ENCODE measurements around the gene FXYD5.

Gene FXYD5

DNA sequence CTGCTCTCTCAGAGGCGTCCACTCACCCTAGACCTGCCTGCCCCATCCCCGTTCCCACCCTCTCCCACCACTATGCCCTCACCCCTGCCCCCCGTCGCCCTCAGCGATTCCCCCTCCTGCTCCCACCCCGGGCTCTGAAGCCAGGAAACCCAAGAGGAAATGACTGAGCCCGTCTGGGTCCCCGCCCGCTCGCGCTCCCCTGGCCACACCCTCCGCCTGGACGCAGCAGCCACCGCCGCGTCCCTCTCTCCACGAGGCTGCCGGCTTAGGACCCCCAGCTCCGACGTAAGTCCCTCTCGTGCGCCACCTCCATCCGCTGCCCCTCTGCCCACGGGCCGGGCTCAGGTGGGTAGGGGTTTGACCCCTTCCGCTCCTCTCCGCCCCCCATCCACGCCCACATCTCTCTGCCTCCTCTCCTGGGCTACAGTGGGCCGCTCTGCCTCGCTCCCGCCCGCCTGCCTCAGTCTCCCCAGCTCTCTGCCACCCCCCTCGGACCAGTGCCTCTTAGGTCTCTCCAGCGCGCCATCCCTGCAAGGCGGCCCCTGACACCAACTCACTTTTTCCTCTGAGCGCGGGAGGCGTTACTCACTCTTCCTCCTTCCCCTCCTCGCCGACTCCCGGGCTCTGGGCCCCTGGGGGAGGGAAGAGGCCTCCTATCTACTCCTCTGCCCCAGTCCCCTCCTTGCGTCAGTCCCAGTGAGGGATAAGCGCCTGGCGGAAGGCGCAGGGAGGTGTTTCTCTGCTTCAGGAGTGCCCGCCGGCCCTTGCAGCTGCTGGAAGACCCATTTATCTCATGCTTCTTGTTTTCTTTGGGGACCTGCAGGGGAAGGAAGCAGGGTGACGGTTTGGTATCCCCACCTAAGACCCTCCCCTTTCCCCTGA, at the start of gene FXYD5:
Gene FXYD5 (plus strand): TSS at position 211 of the 882 bp plus-strand sequence. CDS start 816 bp downstream, outside the sequence.
- peak; percentile 71 for DNase-seq (ENCODE audit: low read depth)

DNA sequence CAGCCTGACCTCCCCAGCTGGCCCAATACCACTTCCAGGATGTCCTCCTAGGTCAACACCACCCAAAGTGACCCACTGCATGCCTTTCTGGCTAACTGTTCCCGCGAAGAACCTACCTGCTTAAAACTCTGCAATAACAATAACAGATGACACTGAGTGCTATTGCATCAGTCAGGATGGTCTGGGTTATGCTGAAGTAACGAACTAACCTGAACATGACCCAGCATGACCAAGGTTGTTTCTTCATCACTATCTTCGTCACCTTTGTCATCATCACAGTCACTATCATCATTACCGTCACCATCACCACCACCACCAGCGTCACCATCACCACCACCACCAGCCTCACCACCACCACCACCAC, 49.5 kb upstream of the FXYD5 start:
- DNase-seq (ENCODE audit: low read depth), result no peak

DNA sequence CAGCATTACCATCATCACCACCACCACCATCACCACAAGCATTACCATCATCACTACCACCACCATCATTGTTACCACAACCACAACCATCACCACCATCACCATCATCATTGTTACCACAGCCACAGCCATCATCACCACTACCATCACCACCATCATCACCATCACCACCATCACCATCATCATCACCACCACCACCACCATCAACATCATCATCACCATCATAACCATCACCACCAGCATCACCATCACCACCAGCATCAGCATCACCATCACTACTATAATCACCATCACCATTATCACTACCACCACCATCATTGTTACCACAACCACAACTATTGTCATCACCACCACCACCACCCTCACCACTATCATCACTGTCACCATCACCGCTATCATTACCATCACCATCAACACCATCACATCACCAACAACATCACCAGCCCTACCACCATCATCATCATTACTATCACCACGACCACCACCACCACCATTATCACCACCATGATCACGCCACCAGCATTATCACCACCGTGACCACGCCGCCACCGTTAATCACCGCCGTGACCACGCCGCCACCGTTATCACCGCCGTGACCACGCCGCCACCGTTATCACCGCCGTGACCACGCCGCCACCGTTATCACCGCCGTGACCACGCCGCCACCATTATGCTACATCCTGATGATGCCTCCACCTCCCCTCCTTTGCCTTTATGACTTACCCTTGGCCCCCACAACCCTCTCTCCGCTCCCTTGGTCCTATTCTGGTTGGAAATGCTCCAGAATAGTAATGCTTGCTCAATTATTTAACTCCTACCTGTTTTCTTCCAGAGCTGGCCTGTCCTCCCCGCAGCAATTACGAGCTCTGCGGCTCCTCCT, 48.9 kb upstream of the FXYD5 start:
- no peak for DNase-seq (ENCODE audit: low read depth)

DNA sequence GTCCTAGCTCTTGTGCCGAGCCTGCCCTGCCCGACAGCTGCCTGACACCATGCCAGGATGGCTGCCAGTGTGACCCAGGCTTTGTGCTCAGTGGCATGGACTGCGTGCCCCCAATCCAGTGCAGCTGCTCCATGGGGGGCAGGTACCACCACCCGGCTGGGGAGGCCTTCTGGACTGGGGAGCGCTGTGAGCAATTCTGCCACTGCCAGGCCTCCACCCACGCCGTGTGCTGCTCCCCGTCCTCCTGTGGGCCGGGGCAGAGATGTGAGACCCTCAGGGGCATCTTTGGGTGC, 48.3 kb upstream of the FXYD5 start:
- no peak for DNase-seq (ENCODE audit: low read depth)

- DNase-seq (ENCODE audit: low read depth), result no peak
These were observed 47.5 kb upstream of the FXYD5 start for GRCh38 chr19:35106898-35107541.

GRCh38 chr19:35107545-35107944, 47.0 kb upstream of the FXYD5 start:
- DNase-seq (ENCODE audit: low read depth), result no peak

DNA sequence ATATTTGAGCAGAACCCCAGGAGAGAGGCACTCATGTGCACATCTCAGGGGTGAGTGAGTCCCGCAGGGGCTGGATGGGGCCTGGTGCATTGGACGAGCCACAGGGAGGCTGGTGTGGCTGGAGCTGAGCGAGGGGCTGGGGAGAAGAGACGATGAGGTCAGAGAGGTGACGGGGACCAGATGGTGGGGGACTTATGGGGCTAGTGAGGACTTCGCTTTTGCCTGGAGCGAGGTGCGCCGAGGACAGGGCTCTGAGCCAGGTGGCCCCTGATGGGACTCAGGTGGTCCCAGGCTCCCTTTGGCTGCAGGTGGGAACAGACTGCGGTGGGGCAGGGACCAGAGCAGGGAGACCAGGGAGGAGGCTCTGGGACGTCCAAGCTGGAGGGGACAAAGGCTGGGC, 45.8 kb upstream of the FXYD5 start:
- no peak for DNase-seq (ENCODE audit: low read depth)

GRCh38 chr19:35109395-35110112, 45.0 kb upstream of the FXYD5 start:
- DNase-seq (ENCODE audit: low read depth), result no peak

GRCh38 chr19:35110974-35111373, 43.6 kb upstream of the FXYD5 start:
- no peak for DNase-seq (ENCODE audit: low read depth)

DNA sequence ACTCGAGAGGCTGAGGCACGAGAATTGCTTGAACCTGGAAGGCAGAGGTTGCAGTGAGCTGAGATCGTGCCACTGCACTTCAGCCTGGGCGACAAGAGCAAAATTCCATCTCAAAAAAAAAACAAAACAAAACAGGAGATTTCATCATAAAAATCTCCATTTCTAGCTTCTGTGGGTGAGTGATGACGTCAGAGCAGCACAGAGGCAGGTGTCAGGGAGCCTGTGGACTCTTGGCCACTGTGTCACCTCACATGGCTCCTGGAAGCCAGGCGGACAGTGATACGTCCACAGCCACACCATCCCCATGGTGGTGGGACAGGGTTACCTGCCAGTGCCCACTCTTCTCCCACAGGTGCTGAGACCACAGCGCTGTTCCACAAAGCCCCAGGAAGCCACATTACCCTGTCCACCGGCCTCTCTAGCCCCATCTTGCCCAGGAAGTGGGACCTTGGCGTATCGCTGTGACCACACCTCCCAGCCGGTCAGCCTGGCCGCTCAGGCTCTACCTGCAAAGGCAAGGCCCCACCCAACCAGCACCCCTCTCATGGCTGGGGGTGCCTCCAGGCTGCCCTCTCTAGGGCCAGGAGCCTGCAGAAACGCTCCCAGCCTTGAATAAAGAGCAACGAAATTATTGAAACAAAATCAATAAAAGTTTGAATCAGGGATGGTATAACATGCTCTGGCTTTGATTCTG, 41.4 kb upstream of the FXYD5 start:
- no peak for DNase-seq (ENCODE audit: low read depth)

DNA sequence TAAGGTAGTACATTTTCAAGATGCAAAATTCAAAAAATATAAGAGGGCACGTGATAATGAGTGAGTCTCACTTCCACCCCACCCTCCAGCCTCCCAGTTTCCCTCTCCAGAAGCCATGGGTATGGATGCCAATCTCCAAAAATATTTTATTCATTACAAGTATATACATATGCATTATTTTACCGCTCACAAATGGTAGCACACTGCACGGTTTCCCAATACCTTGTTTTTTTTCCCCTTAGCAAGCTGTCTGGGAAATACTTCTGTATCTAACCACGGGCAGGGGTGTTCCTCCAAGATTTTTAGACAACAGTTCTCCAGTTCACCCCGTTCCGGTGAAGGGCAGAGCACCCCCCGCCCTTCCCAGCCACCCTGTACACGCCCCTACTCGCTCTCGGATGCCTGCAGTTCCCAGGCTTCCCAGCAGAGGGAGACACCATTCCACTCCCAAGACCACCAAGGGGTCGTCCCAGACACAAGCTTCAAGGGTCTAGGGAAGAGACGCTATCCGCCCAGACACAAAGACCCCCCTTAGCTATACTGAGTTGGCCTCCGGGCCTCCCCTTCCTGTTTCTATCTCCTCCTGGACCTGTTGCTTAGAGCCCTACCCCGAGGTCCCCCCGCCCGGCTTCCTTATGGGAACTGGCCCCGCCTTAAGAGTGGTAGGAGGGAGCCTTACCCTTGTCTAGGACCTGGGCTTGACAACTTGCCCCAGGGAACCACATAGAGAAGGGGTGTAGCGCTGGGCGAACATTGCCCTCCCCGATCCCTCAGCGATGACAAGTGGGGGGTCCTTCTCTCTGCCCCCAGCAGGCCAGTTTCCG, 40.0 kb upstream of the FXYD5 start:
- peak; percentile 54 for DNase-seq (ENCODE audit: low read depth)

- DNase-seq (ENCODE audit: low read depth), result no peak
These were observed 39.2 kb upstream of the FXYD5 start, which contains the start of gene FXYD3 for GRCh38 chr19:35115177-35115951. TSS of gene FXYD3 (plus strand) at chr19:35115823. CDS start at chr19:35119377, 3,554 bp downstream.

DNA sequence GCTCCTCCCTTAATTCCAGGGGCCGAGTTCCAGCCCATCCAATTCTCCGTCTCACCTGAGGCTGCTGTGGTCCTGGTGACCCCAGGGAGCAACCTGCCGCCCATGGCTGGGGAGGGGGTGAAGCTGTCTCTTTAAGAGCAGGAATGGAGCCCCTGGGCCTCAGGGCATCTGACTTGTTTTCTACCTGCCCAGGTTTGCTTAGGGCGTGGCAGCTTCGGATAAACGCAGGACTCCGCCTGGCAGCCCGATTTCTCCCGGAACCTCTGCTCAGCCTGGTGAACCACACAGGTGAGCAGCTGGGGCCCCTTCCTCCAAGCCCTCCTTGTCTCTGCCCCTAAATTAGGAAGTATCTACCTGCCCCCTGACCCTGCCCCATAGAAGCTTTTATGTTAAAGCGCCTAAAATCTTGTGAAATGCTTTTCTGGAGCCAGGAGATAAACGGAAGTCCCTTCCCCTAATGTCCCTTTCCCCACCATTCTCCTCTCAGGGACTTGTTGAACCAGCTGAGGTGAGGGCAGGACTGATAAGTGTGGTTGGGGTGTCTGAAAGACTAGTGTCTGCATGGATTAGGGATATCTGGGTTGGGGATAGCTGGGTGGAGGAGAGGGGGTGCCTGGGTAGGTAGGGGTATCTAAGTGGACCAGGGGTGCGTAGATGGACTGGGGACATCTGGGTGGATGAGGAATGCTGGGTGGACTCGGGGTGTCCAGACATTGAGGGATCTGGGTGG, 38.3 kb upstream of the FXYD5 start:
- DNase-seq (ENCODE audit: low read depth), result no peak

DNA sequence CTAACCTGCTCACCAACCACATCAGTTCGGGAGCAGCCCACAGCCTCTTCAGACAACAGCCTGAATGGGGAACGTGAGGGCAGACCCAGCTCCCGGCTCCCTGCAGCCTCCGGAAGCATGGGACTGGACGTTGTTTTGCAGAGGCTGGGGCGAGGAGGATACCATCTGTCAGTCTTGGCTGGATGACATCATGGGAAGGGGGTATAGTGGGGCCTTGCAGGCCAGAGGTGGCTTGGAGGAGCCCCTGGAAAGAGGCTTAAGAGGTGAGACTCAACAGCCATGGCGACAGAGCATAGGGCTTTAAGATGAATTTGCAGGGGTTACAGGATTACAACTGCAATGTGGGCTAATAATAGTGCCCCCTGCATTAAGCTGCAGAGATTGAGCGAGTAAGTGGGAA, 37.4 kb upstream of the FXYD5 start:
- no peak for DNase-seq (ENCODE audit: low read depth)

GRCh38 chr19:35117799-35118198, 36.7 kb upstream of the FXYD5 start:
- DNase-seq (ENCODE audit: low read depth), result no peak

DNA sequence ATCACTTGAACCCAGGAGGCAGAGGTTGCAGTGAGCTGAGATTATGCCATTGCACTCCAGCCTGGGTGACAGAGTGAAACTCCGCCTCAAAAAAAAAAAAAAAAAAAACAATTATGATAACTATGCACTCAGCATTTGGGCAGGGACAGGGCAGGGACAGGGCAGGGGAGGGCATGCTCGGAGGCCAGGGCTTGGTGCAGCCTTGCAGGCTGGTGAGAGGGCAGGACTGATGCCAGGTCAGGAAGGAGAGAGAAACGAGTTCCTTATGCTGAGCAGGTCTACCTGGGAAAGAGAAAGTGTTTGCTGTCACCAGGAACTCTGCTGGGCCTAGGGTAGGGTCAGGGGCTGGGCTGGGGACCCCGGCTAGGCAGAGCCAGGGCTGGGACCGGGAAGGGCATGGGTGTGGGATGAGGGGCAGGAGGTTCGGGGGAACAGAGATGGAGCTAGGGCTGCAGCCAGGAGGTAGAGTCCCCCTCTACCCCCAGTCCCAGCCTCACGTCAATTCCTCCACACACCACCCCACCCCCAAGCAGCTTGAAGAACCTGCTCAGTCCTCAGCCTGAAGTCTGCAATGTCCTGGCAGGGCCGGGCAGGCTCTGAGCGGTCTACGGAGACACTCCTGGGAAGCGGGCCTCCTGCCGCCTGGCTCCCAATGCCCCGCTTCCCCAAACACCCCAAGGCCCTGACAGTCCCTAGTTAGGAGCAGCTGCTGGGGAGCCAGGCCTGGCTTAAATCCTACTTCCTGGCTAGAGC, 36.1 kb upstream of the FXYD5 start:
- no peak for DNase-seq (ENCODE audit: low read depth)

DNA sequence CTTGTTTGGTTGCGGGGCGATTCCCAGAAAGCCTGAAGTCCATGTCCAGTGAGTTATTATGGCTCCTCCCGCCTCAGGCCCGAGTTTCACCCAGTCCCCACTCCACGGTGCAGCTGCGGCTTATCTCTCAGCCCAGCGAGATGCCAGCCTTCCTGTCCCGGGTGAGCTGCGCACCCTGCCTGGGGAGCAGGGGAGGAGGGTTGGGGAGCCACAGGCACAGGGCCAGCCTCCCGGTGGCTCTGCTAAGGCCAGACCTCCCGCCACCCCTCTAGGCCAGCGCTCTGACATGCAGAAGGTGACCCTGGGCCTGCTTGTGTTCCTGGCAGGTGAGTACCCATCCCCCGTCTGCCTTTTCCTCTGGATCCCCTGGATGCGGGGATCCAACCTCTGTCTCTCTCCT, 35.4 kb upstream of the FXYD5 start:
- DNase-seq (ENCODE audit: low read depth), result no peak

- DNase-seq (ENCODE audit: low read depth), result no peak
These were observed 34.9 kb upstream of the FXYD5 start for GRCh38 chr19:35119578-35120155.

All from stimulated activated CD8-positive, alpha-beta memory T cell treated with anti-CD3 and anti-CD28 coated beads, Interleukin-7, amount 100 ng/mL, for 24 hours (primary cell).